MCF 10A (cell line): ENCODE results near the gene AGBL3. TPM values are rescaled to one million over a fixed set of nuclear protein-coding genes. Genes with fewer than 3 reads are reported as not detected.
A peak's percentile ranks its signal among the peaks of the same experiment; 100 is the strongest.

Experiments used
- BruUV-seq: library from RNA; stranded (reverse); fragments of 400-500 nt; replicated peaks from 2 replicates; lab custom pipeline; 2021; lab: Mats Ljungman, UMichigan
- CTCF ChIA-PET: fragments of 300-600 bp; sonication (Branson Sonifier 250); formaldehyde crosslinking; extraction: SDS; loops from one replicate; lab custom pipeline; 2021; ENCODE audit warnings: antibody characterized with exemption, inconsistent platforms; lab: Yijun Ruan, JAX
- POLR2A ChIA-PET: fragments of 300-600, 350-650 bp; sonication (Branson Sonifier 250); formaldehyde crosslinking; extraction: SDS; loops from one replicate; lab custom pipeline; 2020; ENCODE audit warnings: antibody characterized with exemption, inconsistent platforms; lab: Yijun Ruan, JAX
- DNase-seq: peaks from one replicate; pipeline ENCODE4 v3.0.0-alpha.2; 2018; ENCODE audit not compliant: unreplicated experiment
- H3K27ac Mint-ChIP-seq: one replicate; pipeline ENCODE4 v1.8.0; 2022; ENCODE audit warnings: mild to moderate bottlenecking, low read depth, mixed read lengths; ENCODE audit not compliant: unreplicated experiment
- H3K27me3 Mint-ChIP-seq: one replicate; pipeline ENCODE4 v1.8.0; 2022; ENCODE audit warnings: mixed read lengths; ENCODE audit not compliant: insufficient read depth, unreplicated experiment
- H3K36me3 Mint-ChIP-seq: one replicate; pipeline ENCODE4 v1.8.0; 2022; ENCODE audit warnings: mild to moderate bottlenecking, moderate library complexity, mixed read lengths; ENCODE audit not compliant: insufficient read depth, unreplicated experiment
- H3K4me1 Mint-ChIP-seq: one replicate; pipeline ENCODE4 v1.8.0; 2022; ENCODE audit warnings: mixed read lengths; ENCODE audit not compliant: insufficient read depth, unreplicated experiment
- H3K4me3 Mint-ChIP-seq: one replicate; pipeline ENCODE4 v1.8.0; 2022; ENCODE audit warnings: mild to moderate bottlenecking, moderate library complexity, mixed read lengths; ENCODE audit not compliant: unreplicated experiment
- H3K9me3 Mint-ChIP-seq: one replicate; pipeline ENCODE4 v1.8.0; 2022; ENCODE audit warnings: mixed read lengths; ENCODE audit not compliant: unreplicated experiment
- intact Hi-C: fragments of 100-400 bp; cut with micrococcal nuclease; formaldehyde crosslinking; loops from 2 replicates; pipeline ENCODE4 v1.14.1; 2022
- total RNA-seq: library from RNA; stranded (reverse); gene quantifications from 2 replicates; pipeline ENCODE4 v1.2.3, GENCODE V29; 2022
- TF ChIP-seq, protein P1 (sequence below): fragments of 200-600 bp; IDR thresholded peaks from one replicate; pipeline ENCODE4 v1.8.0; 2022; ENCODE audit warnings: antibody characterized with exemption, mild to moderate bottlenecking; ENCODE audit not compliant: unreplicated experiment

AGBL3 gene
- total RNA-seq, 1 experiment from 2014 or later = 1.8 TPM

DNA sequence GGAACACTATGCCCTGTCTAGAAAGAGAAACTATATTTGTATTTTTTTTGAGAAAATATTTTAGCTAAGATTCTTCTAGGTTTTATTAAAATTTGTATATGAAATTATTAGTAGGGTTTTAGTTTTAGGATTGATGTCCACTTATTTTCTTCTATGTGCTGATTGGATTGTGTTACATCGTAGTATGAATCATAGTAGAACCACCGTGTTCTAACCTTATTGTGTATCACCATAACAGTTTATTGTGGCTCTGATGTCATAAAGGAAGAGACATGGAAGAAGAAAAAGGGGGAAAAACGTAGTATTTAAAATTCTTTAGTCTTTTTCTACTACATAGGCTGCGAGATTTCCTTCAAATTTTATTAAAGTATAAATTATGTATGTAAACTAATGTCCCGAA, 1.9 kb downstream of the AGBL3 start:
- ChIA-PET CTCF (interaction anchor here (0.6 to 1.7 kb wide), 4 partner anchors 177 to 222 kb away, joined by 3 to 5 read pairs (median 4); no protein-coding TSS in a partner anchor), POLR2A (interaction anchor here (1.3 to 5.2 kb wide), 4 partner anchors 14 to 342 kb away, joined by 5 to 62 read pairs (median 9); partner anchors contain the start of genes BPGM and CYREN)
- BruUV-seq = no TSS peak
- Mint-ChIP-seq H3K36me3 (peaks cover 5% of the 10 kb centered on the region), H3K27ac (no peak overlapping the region), H3K27me3 (no peaks in the 10 kb centered on the region), H3K4me1 (peaks cover 4% of the 10 kb centered on the region), H3K9me3 (no peaks in the 10 kb centered on the region), H3K4me3 (no peak overlapping the region)
- peak; percentile 18 for DNase-seq
- intact Hi-C loops = no loop called here
- TF ChIP-seq, protein P1, sequence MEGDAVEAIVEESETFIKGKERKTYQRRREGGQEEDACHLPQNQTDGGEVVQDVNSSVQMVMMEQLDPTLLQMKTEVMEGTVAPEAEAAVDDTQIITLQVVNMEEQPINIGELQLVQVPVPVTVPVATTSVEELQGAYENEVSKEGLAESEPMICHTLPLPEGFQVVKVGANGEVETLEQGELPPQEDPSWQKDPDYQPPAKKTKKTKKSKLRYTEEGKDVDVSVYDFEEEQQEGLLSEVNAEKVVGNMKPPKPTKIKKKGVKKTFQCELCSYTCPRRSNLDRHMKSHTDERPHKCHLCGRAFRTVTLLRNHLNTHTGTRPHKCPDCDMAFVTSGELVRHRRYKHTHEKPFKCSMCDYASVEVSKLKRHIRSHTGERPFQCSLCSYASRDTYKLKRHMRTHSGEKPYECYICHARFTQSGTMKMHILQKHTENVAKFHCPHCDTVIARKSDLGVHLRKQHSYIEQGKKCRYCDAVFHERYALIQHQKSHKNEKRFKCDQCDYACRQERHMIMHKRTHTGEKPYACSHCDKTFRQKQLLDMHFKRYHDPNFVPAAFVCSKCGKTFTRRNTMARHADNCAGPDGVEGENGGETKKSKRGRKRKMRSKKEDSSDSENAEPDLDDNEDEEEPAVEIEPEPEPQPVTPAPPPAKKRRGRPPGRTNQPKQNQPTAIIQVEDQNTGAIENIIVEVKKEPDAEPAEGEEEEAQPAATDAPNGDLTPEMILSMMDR = no peak

DNA sequence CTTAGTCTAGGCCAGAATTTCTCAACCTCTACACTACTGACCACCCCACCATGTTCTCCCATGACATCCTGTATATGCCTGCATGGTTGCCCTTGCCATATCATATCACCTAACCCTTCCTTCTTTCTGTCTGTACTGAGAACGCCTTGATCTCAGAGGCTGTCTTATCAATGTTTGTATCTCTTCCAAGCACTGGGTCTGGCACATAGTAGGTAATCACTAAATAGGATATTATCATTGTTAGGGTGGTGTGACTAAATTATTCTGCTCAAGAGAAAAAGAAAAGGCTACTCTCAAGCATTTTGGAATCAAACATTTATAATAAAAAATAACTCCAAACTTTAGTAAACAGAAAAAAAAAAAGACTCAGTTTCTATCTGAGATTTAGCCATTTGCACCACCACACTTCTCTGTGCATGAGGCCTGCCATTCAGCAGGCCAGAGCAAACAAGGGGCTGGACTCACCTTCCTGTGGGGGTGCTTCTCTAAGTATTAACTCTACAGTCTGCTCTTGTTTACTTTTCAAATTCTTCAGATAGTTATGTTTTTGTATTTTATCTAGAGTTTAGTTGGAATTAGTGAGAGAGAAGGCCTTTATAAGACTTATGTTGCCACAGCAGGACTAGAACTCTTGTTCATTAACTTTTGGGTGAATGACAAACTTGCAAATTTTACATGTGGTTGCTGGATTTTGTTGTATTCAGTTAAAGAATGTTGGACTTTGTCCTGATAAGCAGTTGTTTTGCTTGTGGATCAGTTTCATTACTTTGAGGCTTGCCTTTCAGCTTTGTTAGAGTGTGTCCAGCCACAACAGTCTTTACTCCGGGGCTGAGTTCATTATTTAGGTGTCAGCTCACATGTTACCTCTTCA, 5.4 kb downstream of the AGBL3 start:
- ChIA-PET POLR2A (no interaction called here), CTCF (interaction anchor here (0.6 kb wide), 1 partner anchor 386 kb away, joined by 3 read pairs; no protein-coding TSS in a partner anchor)
- TF ChIP-seq, protein P1 = no peak
- intact Hi-C loops = loop anchor here (5.0 kb wide), 1 partner anchor 166 kb away; no protein-coding TSS in a partner anchor
- BruUV-seq = no TSS peak
- Mint-ChIP-seq H3K9me3 (no peaks in the 10 kb centered on the region), H3K4me3 (no peak overlapping the region), H3K27me3 (no peaks in the 10 kb centered on the region), H3K36me3 (peaks cover 18% of the 10 kb centered on the region), H3K4me1 (no peaks in the 10 kb centered on the region), H3K27ac (no peak overlapping the region)
- DNase-seq = no peak

DNA sequence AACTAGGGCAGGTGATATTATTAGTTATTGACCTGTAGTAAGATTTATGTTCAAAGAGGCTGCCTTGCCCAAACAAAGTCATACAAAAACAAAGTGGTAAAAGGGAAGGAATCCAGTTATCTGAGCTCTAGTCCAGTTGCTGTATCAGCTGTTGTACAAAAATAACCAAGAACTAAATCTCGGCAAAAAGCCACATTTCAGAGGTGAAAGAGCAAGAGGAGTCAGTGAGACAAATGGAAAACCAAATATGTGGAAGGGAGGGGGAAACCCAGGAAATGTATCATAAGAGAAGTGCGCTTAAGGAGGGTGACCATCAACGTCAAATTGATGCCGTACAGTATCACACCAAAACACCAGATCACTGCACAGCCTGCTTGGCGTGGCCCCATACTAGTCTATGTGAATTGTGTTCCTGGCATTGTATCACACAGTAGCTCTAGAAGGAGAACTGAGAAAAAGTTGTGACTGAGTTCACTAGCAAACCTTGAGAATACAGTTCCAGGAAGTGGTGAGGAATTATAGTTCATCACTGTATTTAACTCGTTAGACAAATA, 6.4 kb downstream of the AGBL3 start:
- no peak overlapping the region for H3K27ac Mint-ChIP-seq

More for the DNA sequence above, 6.4 kb downstream of the AGBL3 start:
- Mint-ChIP-seq H3K4me3 (no peak overlapping the region), H3K4me1 (no peaks in the 10 kb centered on the region), H3K27me3 (no peaks in the 10 kb centered on the region), H3K36me3 (peaks cover 18% of the 10 kb centered on the region), H3K9me3 (no peaks in the 10 kb centered on the region)
- ChIA-PET POLR2A (no interaction called here), CTCF (no interaction called here)
- no peak for DNase-seq
- TF ChIP-seq, protein P1 = no peak
- BruUV-seq = no TSS peak
- intact Hi-C loops = loop anchor here (5.0 kb wide), 1 partner anchor 165 kb away; no protein-coding TSS in a partner anchor
